Measurements from ENCODE around the gene POFUT2.
"Not testable (repeated sequence)": the region's sequence is repeated elsewhere in the genome, so short reads cannot be mapped to it uniquely, and the experiment has no call there.

POFUT2 gene

GRCh38 chr21:45325206-45326168 lies 37.8 kb upstream of the POFUT2 start:
- no peak for FAIRE-seq

- FAIRE-seq = no peak
Measured at GRCh38 chr21:45324489-45325205, 37.0 kb upstream of the POFUT2 start.

GRCh38 chr21:45323487-45324311 lies 36.0 kb upstream of the POFUT2 start:
- FAIRE-seq = no peak

- FAIRE-seq = no peak
Measured at GRCh38 chr21:45322960-45323461, 35.3 kb upstream of the POFUT2 start.

GRCh38 chr21:45322231-45322959 lies 34.7 kb upstream of the POFUT2 start:
- no peak for FAIRE-seq

GRCh38 chr21:45320261-45321025 lies 32.7 kb upstream of the POFUT2 start:
- no peak for FAIRE-seq

GRCh38 chr21:45319461-45320211 lies 31.9 kb upstream of the POFUT2 start:
- FAIRE-seq = no peak

- FAIRE-seq = no peak
Measured at GRCh38 chr21:45318556-45319404, 31.1 kb upstream of the POFUT2 start.

- FAIRE-seq = no peak
Measured at GRCh38 chr21:45318146-45318555, 30.5 kb upstream of the POFUT2 start.

GRCh38 chr21:45317398-45318145 lies 29.9 kb upstream of the POFUT2 start:
- FAIRE-seq = no peak

GRCh38 chr21:45316871-45317397 lies 29.2 kb upstream of the POFUT2 start:
- FAIRE-seq = no peak

- FAIRE-seq = not testable (repeated sequence)
Measured at GRCh38 chr21:45315676-45316470, 28.2 kb upstream of the POFUT2 start.

- no peak for FAIRE-seq
Measured at GRCh38 chr21:45313682-45314081, 26.0 kb upstream of the POFUT2 start.

GRCh38 chr21:45313015-45313414 lies 25.3 kb upstream of the POFUT2 start:
- no peak for FAIRE-seq

GRCh38 chr21:45312296-45312695 lies 24.6 kb upstream of the POFUT2 start:
- FAIRE-seq = no peak

- FAIRE-seq = no peak
Measured at GRCh38 chr21:45310459-45310858, 22.8 kb upstream of the POFUT2 start.

- no peak for FAIRE-seq
Measured at GRCh38 chr21:45309987-45310381, 22.3 kb upstream of the POFUT2 start.
